K562 (cell line): ENCODE measurements around the gene SCPEP1. TPM values are rescaled to one million over a fixed set of nuclear protein-coding genes. Genes with fewer than 3 reads are reported as not detected.

ENCODE experiments used
- C11orf30 ChIP-seq: fragments of 450-650 bp; IDR thresholded peaks from 2 replicates; pipeline ENCODE4 v1.6.1; 2016; ENCODE audit warnings: low read depth, mild to moderate bottlenecking
- POLR3G ChIP-seq: IDR thresholded peaks from 2 replicates; pipeline ENCODE4 v1.6.1; 2011; ENCODE audit not compliant: insufficient read length, insufficient replicate concordance; ENCODE audit errors: extremely low read depth
- ZBTB11 ChIP-seq, 3 experiments: fragments of 200-800 bp in 1 of 3; fragments of 250-450 bp in 1 of 3; fragments of 450-650 bp in 1 of 3; sonication (Bioruptor Pico) in 1 of 3; sonication (Bioruptor generic) in 1 of 3; formaldehyde crosslinking in 1 of 3; IDR thresholded peaks; 2 replicates each; pipeline versions ENCODE4 v1.6.1 to v1.8.0; 2016 to 2022; ENCODE audit warnings: mild to moderate bottlenecking in 2 of 3, missing genetic modification characterization in 2 of 3, missing compliant biosample characterization in 1 of 3, moderate library complexity in 1 of 3
- ZBTB17 ChIP-seq: fragments of 450-650 bp; formaldehyde crosslinking; IDR thresholded peaks from 2 replicates; pipeline ENCODE4 v1.4.0; 2020; ENCODE audit warnings: mild to moderate bottlenecking
- ZBTB33 ChIP-seq: sonication (generic); formaldehyde crosslinking; IDR thresholded peaks from 2 replicates; pipeline ENCODE4 v1.8.1; 2023; ENCODE audit warnings: mild to moderate bottlenecking, missing genetic modification reagents
- ZNF184 ChIP-seq: sonication (generic); formaldehyde crosslinking; IDR thresholded peaks from 2 replicates; pipeline ENCODE4 v1.5.0; 2020; ENCODE audit warnings: missing genetic modification reagents
- ZNF407 ChIP-seq: fragments of 450-650 bp; IDR thresholded peaks from 2 replicates; pipeline ENCODE4 v1.6.1; 2016; ENCODE audit warnings: low read depth
- polyA plus RNA-seq, 8 experiments: library from polyadenylated mRNA; depleted of rRNA in 4 of 8; stranded (reverse) in 5 of 8; unstranded in 3 of 8; fragments of >200 nt; fragmentation: Nextera tagmentation in 2 of 8; fragmentation: Illumina TruSeq in 1 of 8; extraction: Ambion mirVana in 2 of 8; extraction: Trizol in 1 of 8; gene quantifications; 2 replicates each; pipeline versions ENCODE4 v1.2.1 to v1.2.3, GENCODE V29; 2011 to 2014; ENCODE audit warnings: inconsistent platforms in 1 of 8, missing spikeins in 1 of 8
- total RNA-seq, 7 experiments: library from RNA; depleted of rRNA in 6 of 7; stranded (reverse); fragments of >200 nt in 6 of 7; fragmentation: Illumina TruSeq in 2 of 7; extraction: Trizol in 2 of 7; gene quantifications; 2 replicates each; pipeline versions ENCODE4 v1.2.1 to v1.2.3, GENCODE V29; 2011 to 2021; ENCODE audit warnings: low replicate concordance in 1 of 7

Gene SCPEP1
- total and polyA plus RNA-seq, 9 of the 15 experiments (the other 6 are each of a cell fraction or from before 2014, with no cell fraction given), result 5.1 to 14.8 (median 7.2) TPM

- TF ChIP-seq ZBTB11 (CRISPR knock-in tag; IDR thresholded peaks at IDR 0.05) (no peak), C11orf30 (peak; percentile 54; the same call in 1 of the 2 replicates), ZNF184 (CRISPR knock-in tag) (no peak), ZBTB17 (CRISPR knock-in tag) (no peak), ZBTB33 (CRISPR knock-in tag) (no peak), POLR3G (no peak), ZNF407 (no peak)
These were observed 49.3 kb upstream of the SCPEP1 start (continued) for GRCh38 chr17:56928586-56928985.
